ENCODE measurements around the gene IMMT.

Gene IMMT

GRCh38 chr2:86136141-86136540, 59.1 kb downstream of the IMMT start:
- no peak for DNase-seq
- Histone ChIP-seq H3K36me3 (replicated peaks) (peaks cover 89% of the 10 kb centered on the region), H3K27ac (no peak overlapping the region), H3K27me3 (replicated peaks) (no peaks in the 10 kb centered on the region), H3K4me3 (ENCODE audit: low read depth, low read length) (no peak overlapping the region)
- in situ Hi-C loops (cut with HindIII; ENCODE audit: low pct_ligation_motif_present, low sequenced_read_pairs), result no loop called here
- no peak for TF ChIP-seq CTCF (IDR thresholded peaks at IDR 0.05; ENCODE audit: low read depth, low read length, missing control alignments)

GRCh38 chr2:86135653-86136052, 59.6 kb downstream of the IMMT start:
- peaks cover 89% of the 10 kb centered on the region for H3K36me3 ChIP-seq (replicated peaks)
- DNase-seq, result no peak
- no peak overlapping the region for H3K27ac ChIP-seq
- in situ Hi-C loops (cut with HindIII; ENCODE audit: low pct_ligation_motif_present, low sequenced_read_pairs), result no loop called here
- H3K4me3 ChIP-seq (ENCODE audit: low read depth, low read length), result no peak overlapping the region
- no peaks in the 10 kb centered on the region for H3K27me3 ChIP-seq (replicated peaks)
- TF ChIP-seq CTCF (IDR thresholded peaks at IDR 0.05; ENCODE audit: low read depth, low read length, missing control alignments), result no peak

GRCh38 chr2:86134709-86135108, 60.6 kb downstream of the IMMT start:
- no peak for TF ChIP-seq CTCF (IDR thresholded peaks at IDR 0.05; ENCODE audit: low read depth, low read length, missing control alignments)

GRCh38 chr2:86124683-86125082, 70.6 kb downstream of the IMMT start:
- TF ChIP-seq CTCF (IDR thresholded peaks at IDR 0.05; ENCODE audit: low read depth, low read length, missing control alignments), result no peak
- no peaks in the 10 kb centered on the region for H3K27me3 ChIP-seq (replicated peaks)
- no peak overlapping the region for H3K4me3 ChIP-seq (ENCODE audit: low read depth, low read length)
- peaks cover 89% of the 10 kb centered on the region for H3K36me3 ChIP-seq (replicated peaks)
- no peak overlapping the region for H3K27ac ChIP-seq
- in situ Hi-C loops (cut with HindIII; ENCODE audit: low pct_ligation_motif_present, low sequenced_read_pairs), result no loop called here
- DNase-seq, result no peak

More at GRCh38 chr2:86134709-86135108, 60.6 kb downstream of the IMMT start:
- no peak overlapping the region for H3K4me3 ChIP-seq (ENCODE audit: low read depth, low read length)
- in situ Hi-C loops (cut with HindIII; ENCODE audit: low pct_ligation_motif_present, low sequenced_read_pairs), result no loop called here
- peaks cover 90% of the 10 kb centered on the region for H3K36me3 ChIP-seq (replicated peaks)
- DNase-seq, result no peak
- no peaks in the 10 kb centered on the region for H3K27me3 ChIP-seq (replicated peaks)
- no peak overlapping the region for H3K27ac ChIP-seq

- Histone ChIP-seq H3K36me3 (replicated peaks) (peaks cover 90% of the 10 kb centered on the region), H3K27me3 (replicated peaks) (no peaks in the 10 kb centered on the region), H3K4me3 (ENCODE audit: low read depth, low read length) (no peak overlapping the region), H3K27ac (no peak overlapping the region)
- no peak for TF ChIP-seq CTCF (IDR thresholded peaks at IDR 0.05; ENCODE audit: low read depth, low read length, missing control alignments)
- in situ Hi-C loops (cut with HindIII; ENCODE audit: low pct_ligation_motif_present, low sequenced_read_pairs), result no loop called here
- no peak for DNase-seq
These were observed 71.8 kb downstream of the IMMT start for GRCh38 chr2:86123328-86123925.

- Histone ChIP-seq H3K36me3 (replicated peaks) (peaks cover 79% of the 10 kb centered on the region), H3K27me3 (replicated peaks) (no peaks in the 10 kb centered on the region), H3K4me3 (ENCODE audit: low read depth, low read length) (no peak overlapping the region), H3K27ac (no peak overlapping the region)
- no peak for DNase-seq
- in situ Hi-C loops (cut with HindIII; ENCODE audit: low pct_ligation_motif_present, low sequenced_read_pairs), result no loop called here
- no peak for TF ChIP-seq CTCF (IDR thresholded peaks at IDR 0.05; ENCODE audit: low read depth, low read length, missing control alignments)
These were observed 77.1 kb downstream of the IMMT start for GRCh38 chr2:86118130-86118529.
